ENCODE results near the gene NOTCH2. TPM values are rescaled to one million over a fixed set of nuclear protein-coding genes. Genes with fewer than 3 reads are reported as not detected.

Gene NOTCH2
- total and polyA plus RNA-seq, 4 donors: 8.7 to 55.3 (median 27.4) TPM

GRCh38 chr1:119975006-119975405, 94.5 kb downstream of the NOTCH2 start:
- peaks cover 0 to 9% (median 5%) of the 10 kb centered on the region in 4 donors for H3K36me3 ChIP-seq (ENCODE audit: control insufficient read depth in 4 of 4, insufficient read depth in 3 of 4, low read depth in 1 of 4, low read length in 3 of 4)
- H3K9ac ChIP-seq (ENCODE audit: low read depth in 1 of 2, low read length in 2 of 2): no peak overlapping the region
- peaks cover 0 to 11% (median 8%) of the 10 kb centered on the region in 4 donors for H3K4me1 ChIP-seq (ENCODE audit: control insufficient read depth in 4 of 4, insufficient read depth in 4 of 4, low read length in 3 of 4)
- no peak overlapping the region for H3K27ac ChIP-seq (ENCODE audit: low read depth in 1 of 2, low read length in 2 of 2)
- DNase-seq (ENCODE audit: low spot score): no peak
- H3K27me3 ChIP-seq (ENCODE audit: control insufficient read depth in 4 of 4, insufficient read depth in 4 of 4, low read length in 3 of 4): no peaks in the 10 kb centered on the region
- TF ChIP-seq RAD21 (IDR thresholded peaks at IDR 0.05): no peak
- TF ChIP-seq RXRA (IDR thresholded peaks at IDR 0.05): no peak
- no peak for TF ChIP-seq REST (IDR thresholded peaks at IDR 0.05)
- TF ChIP-seq HNF4A (conservative IDR thresholded peaks at IDR 0.05): no peak
- no peak for TF ChIP-seq YY1 (IDR thresholded peaks at IDR 0.05)
- TF ChIP-seq TAF1 (conservative IDR thresholded peaks at IDR 0.05): no peak
- TF ChIP-seq EGR1 (IDR thresholded peaks at IDR 0.05; ENCODE audit: low read depth in 2 of 2): no peak
- TF ChIP-seq GABPA (IDR thresholded peaks at IDR 0.05 in 1 of 2, conservative IDR thresholded peaks at IDR 0.05 in 1 of 2): no peak
- TF ChIP-seq ZBTB33 (IDR thresholded peaks at IDR 0.05): no peak
- no peak for TF ChIP-seq JUND (IDR thresholded peaks at IDR 0.05)
- no peak for TF ChIP-seq MAX (IDR thresholded peaks at IDR 0.05)
- TF ChIP-seq FOXA1 (IDR thresholded peaks at IDR 0.05): no peak
- no peak for TF ChIP-seq CTCF (IDR thresholded peaks at IDR 0.05; ENCODE audit: low read depth, low read length, missing input control)
- no peaks in the 10 kb centered on the region for H3K9me3 ChIP-seq (ENCODE audit: control insufficient read depth in 4 of 4, low read length in 3 of 4)
- WGBS: 97% methylated on average over 2 of the region's 2 CpGs
- no peak overlapping the region for H3K4me3 ChIP-seq (ENCODE audit: low read depth in 1 of 3, low read length in 3 of 3)

- TF ChIP-seq RXRA (IDR thresholded peaks at IDR 0.05): peak in 1 of 2 donors; percentile 51
- TF ChIP-seq TAF1 (conservative IDR thresholded peaks at IDR 0.05): no peak
- no peak for TF ChIP-seq HNF4G (IDR thresholded peaks at IDR 0.05)
- peak; percentile 30 to 58 for TF ChIP-seq HNF4A (conservative IDR thresholded peaks at IDR 0.05)
- TF ChIP-seq FOXA1 (IDR thresholded peaks at IDR 0.05): peak; percentile 63
- peak; percentile 27 for TF ChIP-seq YY1 (IDR thresholded peaks at IDR 0.05)
- no peak for TF ChIP-seq EGR1 (IDR thresholded peaks at IDR 0.05; ENCODE audit: low read depth in 2 of 2)
- peak; percentile 36 for TF ChIP-seq SP1 (IDR thresholded peaks at IDR 0.05)
- peak; percentile 89 for TF ChIP-seq FOXA2 (IDR thresholded peaks at IDR 0.05)
- peak; percentile 51 for TF ChIP-seq REST (IDR thresholded peaks at IDR 0.05)
- no peak for TF ChIP-seq ZBTB33 (IDR thresholded peaks at IDR 0.05)
- peak; percentile 29 to 33 for TF ChIP-seq RAD21 (IDR thresholded peaks at IDR 0.05)
- Histone ChIP-seq H3K9me3 (ENCODE audit: control insufficient read depth in 4 of 4, low read length in 3 of 4) (no peaks in the 10 kb centered on the region), H3K9ac (ENCODE audit: low read depth in 1 of 2, low read length in 2 of 2) (no peak overlapping the region), H3K27ac (ENCODE audit: low read depth in 1 of 2, low read length in 2 of 2) (peak overlapping the region; percentile 11 to 13), H3K27me3 (ENCODE audit: control insufficient read depth in 4 of 4, insufficient read depth in 4 of 4, low read length in 3 of 4) (no peaks in the 10 kb centered on the region), H3K4me1 (ENCODE audit: control insufficient read depth in 4 of 4, insufficient read depth in 4 of 4, low read length in 3 of 4) (peaks cover 0 to 11% (median 8%) of the 10 kb centered on the region in 4 donors), H3K36me3 (ENCODE audit: control insufficient read depth in 4 of 4, insufficient read depth in 3 of 4, low read depth in 1 of 4, low read length in 3 of 4) (peaks cover 0 to 13% (median 8%) of the 10 kb centered on the region in 4 donors), H3K4me3 (ENCODE audit: low read depth in 1 of 3, low read length in 3 of 3) (no peak overlapping the region)
- no peak for DNase-seq (ENCODE audit: low spot score)
Observed at GRCh38 chr1:119974013-119974412, 95.4 kb downstream of the NOTCH2 start.
